GM19023 (cell line): ENCODE data around the gene CADM2.
"Not testable (repeated sequence)": the region's sequence is repeated elsewhere in the genome, so short reads cannot be mapped to it uniquely, and the experiment has no call there.

ENCODE experiments used
- ATAC-seq: cut with Tn5 transposase; IDR thresholded peaks from one replicate; pipeline ENCODE4 v1.9.1; 2021; ENCODE audit warnings: mild to moderate bottlenecking, moderate library complexity; ENCODE audit not compliant: unreplicated experiment

The CADM2 gene

GRCh38 chr3:85875589-85875988, 916.8 kb downstream of the CADM2 start:
- no peak for ATAC-seq

- no peak for ATAC-seq
Observed at GRCh38 chr3:85877631-85878030, 918.8 kb downstream of the CADM2 start.

DNA sequence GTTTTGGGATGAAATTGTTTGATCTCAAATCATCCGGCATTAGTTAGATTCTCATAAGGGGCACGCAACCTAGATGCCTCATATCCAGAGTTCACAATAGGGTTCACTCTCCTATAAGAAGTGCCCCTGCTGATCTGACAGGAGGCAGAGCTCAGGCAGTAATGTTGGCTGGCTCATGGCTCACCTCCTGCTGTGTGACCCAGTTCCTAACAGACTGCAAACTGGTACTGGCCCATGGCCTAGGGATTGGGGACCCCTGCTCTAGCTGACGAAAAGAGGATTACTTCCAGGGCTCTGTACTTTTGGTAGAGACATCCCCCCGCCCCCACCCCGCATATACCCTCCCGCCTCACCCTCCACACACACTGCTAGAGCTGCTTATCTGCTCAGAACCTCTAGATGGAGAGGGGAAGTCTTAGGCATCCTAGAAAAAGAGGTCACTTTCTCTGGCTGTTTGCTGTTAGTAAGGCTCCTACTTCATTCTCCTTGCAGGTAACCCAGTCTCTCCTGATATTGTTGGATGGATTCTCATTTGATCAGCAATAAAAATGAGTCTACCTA, 923.1 kb downstream of the CADM2 start:
- no peak for ATAC-seq

DNA sequence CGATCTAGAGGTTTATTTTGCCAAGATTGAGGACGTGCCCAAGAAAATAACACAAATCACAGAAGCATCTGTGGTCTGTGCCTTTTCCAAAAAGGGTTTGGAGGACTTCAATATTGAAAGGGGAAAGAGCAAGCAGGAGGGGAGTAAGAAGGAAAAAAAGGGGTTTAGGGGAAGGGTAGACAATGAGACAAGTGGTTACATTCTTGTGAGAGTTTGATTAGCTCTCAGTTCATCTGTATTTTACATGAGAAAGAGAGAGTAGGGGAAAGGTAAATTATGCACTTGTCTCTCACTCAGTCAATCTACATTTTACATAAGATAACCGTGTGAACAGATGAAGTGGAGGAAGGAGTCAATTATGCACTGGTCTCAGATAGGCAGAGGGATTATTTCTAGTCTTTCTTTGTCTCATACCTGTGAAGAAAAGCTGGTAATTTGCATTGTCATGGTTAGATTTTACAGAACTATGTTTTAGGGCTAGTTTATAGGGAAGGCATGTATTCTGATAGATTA, 931.3 kb downstream of the CADM2 start:
- ATAC-seq, result no peak

GRCh38 chr3:85903434-85903833, 944.6 kb downstream of the CADM2 start:
- no peak for ATAC-seq

DNA sequence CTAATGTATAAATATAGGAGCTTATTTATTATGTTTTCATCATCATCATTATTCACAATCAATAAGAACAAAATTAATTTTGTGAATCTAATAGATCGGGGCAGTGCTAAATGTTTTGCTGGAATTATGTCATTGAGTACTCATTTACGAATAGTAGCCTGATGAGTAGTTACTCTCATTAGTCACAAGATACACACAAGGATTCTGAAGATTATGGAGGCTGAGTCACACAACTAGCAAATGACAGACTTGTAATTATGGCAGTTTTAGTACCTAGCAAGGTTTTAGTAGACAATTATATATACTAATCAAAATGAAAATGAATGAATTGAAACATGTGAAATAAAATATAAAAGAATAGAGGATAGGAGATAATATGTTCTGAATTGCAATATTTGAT, 954.2 kb downstream of the CADM2 start:
- ATAC-seq, result no peak

- ATAC-seq, result no peak
Observed at GRCh38 chr3:85922374-85922773, 963.6 kb downstream of the CADM2 start.

GRCh38 chr3:85930718-85931117, 971.9 kb downstream of the CADM2 start:
- ATAC-seq, result no peak

DNA sequence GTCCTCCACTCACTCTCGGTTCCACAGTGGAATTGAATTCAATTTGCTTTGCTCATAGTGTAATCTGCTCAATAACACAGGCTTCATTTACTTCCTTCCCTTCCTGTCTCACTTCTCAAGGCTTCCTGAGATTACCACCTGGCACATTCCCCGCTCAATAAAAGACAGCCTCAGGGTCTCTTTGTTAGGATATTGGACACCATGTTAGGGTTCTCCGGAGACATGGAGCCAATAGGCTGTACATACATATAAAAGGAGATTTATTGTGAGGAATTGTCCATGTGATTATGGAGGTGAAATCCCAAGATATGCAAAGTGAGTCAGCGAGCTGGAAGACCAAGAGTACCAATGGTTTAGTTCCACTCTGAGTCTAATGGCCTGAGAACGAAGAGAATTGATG, 974.5 kb downstream of the CADM2 start:
- no peak for ATAC-seq

- ATAC-seq, result no peak
Observed at GRCh38 chr3:85935171-85935570, 976.4 kb downstream of the CADM2 start.

DNA sequence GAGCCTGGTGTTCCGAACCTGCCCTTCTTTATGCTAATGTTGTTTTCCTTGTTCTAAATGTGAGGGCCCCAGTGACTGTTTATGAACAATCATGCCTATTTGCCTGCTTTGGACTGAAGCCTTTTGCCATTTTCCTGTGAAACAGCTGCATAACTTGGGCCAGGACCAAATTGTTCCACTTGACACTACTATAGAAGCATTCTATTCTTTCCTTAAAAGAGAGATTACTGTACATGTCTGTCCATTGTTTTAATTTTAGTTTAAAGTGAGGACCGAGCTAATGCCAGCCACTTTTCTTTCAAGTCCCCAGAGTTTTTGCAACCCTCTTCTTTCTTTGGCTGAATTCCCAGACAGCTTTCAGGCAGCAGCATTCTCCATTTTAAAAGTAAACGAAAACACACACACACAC, 980.3 kb downstream of the CADM2 start:
- no peak for ATAC-seq

GRCh38 chr3:85950435-85950834, 991.6 kb downstream of the CADM2 start:
- no peak for ATAC-seq

- ATAC-seq, result no peak
Observed at GRCh38 chr3:85960793-85961192, 1002.0 kb downstream of the CADM2 start.

GRCh38 chr3:85977615-85978338, 1019.0 kb downstream of the CADM2 start:
- ATAC-seq, result no peak

DNA sequence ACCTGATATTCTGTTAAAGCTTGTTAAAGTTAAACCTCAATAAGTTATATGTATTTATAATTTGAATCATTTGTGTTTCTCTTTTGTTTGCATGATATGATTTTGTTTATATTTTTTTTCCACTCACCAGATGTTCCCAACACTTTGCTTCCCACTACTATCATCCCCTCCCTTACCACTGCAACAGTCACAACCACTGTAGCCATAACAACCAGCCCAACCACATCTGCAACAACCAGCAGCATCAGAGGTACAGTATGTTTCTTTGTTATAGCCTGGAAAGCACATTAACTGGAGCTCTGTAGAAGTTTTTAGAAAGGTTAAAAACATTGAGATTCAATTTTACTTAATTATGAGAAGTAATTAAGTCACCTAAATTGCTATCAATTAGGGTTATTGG, 1020.2 kb downstream of the CADM2 start:
- ATAC-seq, result no peak

DNA sequence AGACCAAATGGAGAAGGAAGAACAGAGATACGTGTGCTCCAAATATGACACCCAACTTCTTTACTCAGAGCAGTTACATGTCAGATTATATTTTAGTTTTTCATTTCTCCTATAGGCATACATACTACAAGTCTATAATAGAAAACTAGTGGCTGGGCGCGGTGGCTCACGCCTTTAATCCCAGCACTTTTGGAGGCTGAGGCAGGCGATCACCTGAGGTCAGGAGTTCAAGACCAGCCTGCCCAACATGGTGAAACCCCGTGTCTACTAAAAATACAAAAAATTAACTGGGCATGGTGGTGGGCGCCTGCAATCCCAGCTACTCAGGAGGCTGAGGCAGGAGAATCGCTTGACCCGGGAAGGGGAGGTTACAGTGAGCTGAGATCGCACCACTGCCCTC, 1030.8 kb downstream of the CADM2 start:
- ATAC-seq, result not testable (repeated sequence)

DNA sequence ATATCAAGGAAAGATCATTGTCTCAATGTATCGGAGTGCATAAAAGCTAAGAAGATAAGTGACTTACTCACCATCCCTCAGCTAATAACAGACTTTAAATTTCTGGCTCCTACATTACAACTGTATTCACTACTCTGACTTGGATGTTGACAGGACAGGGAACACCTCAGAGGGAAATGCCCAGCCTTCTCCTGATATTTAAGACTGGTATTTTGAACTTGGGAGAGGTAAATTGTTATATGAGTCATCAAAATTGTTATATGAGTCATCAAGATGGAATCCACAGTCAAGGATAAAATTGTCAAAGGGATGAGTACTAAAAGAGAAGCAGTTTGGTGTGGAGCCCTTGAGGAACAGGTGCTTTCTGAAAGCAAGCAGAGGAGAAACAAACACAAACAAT, 1070.8 kb downstream of the CADM2 start:
- ATAC-seq, result no peak

- ATAC-seq, result no peak
Observed at GRCh38 chr3:86037916-86038315, 1079.1 kb downstream of the CADM2 start.

DNA sequence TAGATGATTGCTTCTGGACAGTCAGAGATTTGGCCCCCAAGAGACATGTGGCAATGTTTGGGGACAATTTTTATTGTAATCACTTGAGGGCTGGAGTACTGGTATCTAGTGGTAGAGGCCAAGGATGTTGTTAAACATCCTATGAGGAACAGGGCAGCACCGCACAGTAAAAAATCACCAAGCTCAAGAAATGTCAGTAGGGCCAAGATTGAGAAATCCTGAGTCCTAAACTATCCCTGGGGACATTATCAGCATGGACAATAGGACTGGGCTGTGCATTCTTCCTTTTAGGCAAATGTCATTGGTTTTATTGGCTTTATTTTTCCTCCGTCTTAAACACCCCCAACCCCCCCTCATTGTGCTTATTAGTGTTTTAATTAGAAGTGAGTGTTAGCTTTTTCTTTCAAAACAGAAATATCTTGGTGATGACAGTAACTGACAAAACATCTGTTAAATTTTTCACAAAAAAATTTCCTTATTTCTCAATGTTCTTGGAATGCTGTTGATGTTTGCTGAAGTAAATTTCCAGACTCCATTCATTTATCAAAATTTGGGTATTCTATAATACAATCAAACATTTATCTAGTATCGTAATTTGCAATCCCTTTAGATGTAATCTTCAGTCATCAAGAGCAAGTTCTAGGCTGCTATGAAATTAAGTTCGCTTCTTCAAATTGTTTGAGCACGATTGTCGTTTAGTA, 1087.8 kb downstream of the CADM2 start:
- ATAC-seq, result no peak

DNA sequence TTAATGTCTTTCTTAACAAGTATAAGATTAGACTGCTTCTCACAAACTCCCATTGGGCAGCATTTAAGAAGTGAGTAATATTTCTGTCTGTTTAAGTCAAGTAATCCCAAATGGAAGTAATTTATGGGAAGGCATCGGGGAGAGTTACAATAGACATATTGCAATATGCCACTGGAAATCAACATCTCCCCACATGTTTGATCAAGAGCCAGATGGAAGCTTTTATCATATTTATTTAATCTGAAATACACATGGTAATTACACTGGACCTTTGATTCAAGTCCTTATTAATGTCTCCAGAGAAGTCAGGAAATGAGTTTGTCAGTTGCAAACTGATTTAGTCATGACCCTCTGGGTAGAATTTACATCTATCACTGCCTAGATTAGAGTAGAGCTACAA, 1088.4 kb downstream of the CADM2 start:
- no peak for ATAC-seq

GRCh38 chr3:86051058-86051457, 1092.3 kb downstream of the CADM2 start:
- ATAC-seq, result no peak

DNA sequence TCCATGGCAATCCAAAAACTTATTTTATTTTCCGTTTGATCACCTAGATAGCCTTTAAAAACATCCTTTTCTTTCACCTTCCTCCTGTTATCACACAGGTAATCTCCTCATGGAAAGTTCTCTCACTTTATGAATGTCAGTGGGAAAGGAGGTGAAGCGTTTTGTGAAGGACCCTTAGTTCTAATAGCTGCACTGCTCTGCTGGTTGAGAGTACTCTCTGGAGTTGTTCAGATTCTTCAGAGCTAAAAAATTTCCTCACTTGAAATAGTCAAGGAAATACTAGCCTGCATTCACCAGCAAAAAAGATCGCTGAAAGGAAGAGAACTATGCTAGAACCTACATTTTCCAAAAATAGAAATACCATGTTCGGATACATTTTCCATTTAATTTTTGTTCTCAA, 1097.2 kb downstream of the CADM2 start:
- no peak for ATAC-seq
